NCI-H345 treated with DMSO at 0.1 percent for 48 hours (cell line): Measurements from ENCODE around the gene KEAP1.
"Not testable (repeated sequence)": the region's sequence is repeated elsewhere in the genome, so short reads cannot be mapped to it uniquely, and the experiment has no call there.

ENCODE experiments used
- DNase-seq: peaks from one replicate; lab custom pipeline; 2025; ENCODE audit not compliant: unreplicated experiment; lab: John Stamatoyannopoulos, UW

KEAP1 gene

GRCh38 chr19:10499550-10500246, 3.5 kb downstream of the KEAP1 start:
- no peak for DNase-seq

- no peak for DNase-seq
Measured at GRCh38 chr19:10497371-10497770, 5.8 kb downstream of the KEAP1 start.

GRCh38 chr19:10491472-10492047, 11.6 kb downstream of the KEAP1 start:
- DNase-seq = no peak

GRCh38 chr19:10486551-10486950, 16.6 kb downstream of the KEAP1 start:
- DNase-seq = no peak

- DNase-seq = no peak
Measured at GRCh38 chr19:10478903-10479384, 24.2 kb downstream of the KEAP1 start.

GRCh38 chr19:10478476-10478875, 24.7 kb downstream of the KEAP1 start:
- no peak for DNase-seq

GRCh38 chr19:10474962-10475451, 28.1 kb downstream of the KEAP1 start:
- no peak for DNase-seq

GRCh38 chr19:10473192-10473591, 30.0 kb downstream of the KEAP1 start:
- no peak for DNase-seq

- DNase-seq = peak; percentile 9
Measured at GRCh38 chr19:10471909-10472308, 31.2 kb downstream of the KEAP1 start.

- no peak for DNase-seq
Measured at GRCh38 chr19:10468133-10468532, 35.0 kb downstream of the KEAP1 start.

- DNase-seq = no peak
Measured at GRCh38 chr19:10467104-10467706, 36.0 kb downstream of the KEAP1 start.

GRCh38 chr19:10464456-10464855, 38.7 kb downstream of the KEAP1 start:
- DNase-seq = no peak

- DNase-seq = no peak
Measured at GRCh38 chr19:10462557-10462956, 40.6 kb downstream of the KEAP1 start.

GRCh38 chr19:10462042-10462441, 41.1 kb downstream of the KEAP1 start:
- DNase-seq = not testable (repeated sequence)

- DNase-seq = peak; percentile 74
Measured at GRCh38 chr19:10461047-10461949, 41.9 kb downstream of the KEAP1 start.

GRCh38 chr19:10460714-10461046, 42.5 kb downstream of the KEAP1 start:
- no peak for DNase-seq

GRCh38 chr19:10458733-10459132, 44.4 kb downstream of the KEAP1 start:
- DNase-seq = not testable (repeated sequence)

GRCh38 chr19:10454267-10454666, 48.9 kb downstream of the KEAP1 start:
- no peak for DNase-seq

GRCh38 chr19:10453852-10454251, 49.3 kb downstream of the KEAP1 start:
- no peak for DNase-seq

GRCh38 chr19:10452726-10453618, 50.2 kb downstream of the KEAP1 start:
- no peak for DNase-seq
